ENCODE data around the gene NANOS3. TPM values are rescaled to one million over a fixed set of nuclear protein-coding genes. Genes with fewer than 3 reads are reported as not detected.

Gene NANOS3
- total RNA-seq, 3 donors from 2014 or later, result 1.5 TPM; not detected in 2

GRCh38 chr19:13833330-13834243 lies 43.3 kb upstream of the NANOS3 start:
- no peaks in the 10 kb centered on the region for H3K9me3 ChIP-seq
- H3K4me1 ChIP-seq (ENCODE audit: low read depth), result peaks cover 25% of the 10 kb centered on the region
- TF ChIP-seq, protein P1, sequence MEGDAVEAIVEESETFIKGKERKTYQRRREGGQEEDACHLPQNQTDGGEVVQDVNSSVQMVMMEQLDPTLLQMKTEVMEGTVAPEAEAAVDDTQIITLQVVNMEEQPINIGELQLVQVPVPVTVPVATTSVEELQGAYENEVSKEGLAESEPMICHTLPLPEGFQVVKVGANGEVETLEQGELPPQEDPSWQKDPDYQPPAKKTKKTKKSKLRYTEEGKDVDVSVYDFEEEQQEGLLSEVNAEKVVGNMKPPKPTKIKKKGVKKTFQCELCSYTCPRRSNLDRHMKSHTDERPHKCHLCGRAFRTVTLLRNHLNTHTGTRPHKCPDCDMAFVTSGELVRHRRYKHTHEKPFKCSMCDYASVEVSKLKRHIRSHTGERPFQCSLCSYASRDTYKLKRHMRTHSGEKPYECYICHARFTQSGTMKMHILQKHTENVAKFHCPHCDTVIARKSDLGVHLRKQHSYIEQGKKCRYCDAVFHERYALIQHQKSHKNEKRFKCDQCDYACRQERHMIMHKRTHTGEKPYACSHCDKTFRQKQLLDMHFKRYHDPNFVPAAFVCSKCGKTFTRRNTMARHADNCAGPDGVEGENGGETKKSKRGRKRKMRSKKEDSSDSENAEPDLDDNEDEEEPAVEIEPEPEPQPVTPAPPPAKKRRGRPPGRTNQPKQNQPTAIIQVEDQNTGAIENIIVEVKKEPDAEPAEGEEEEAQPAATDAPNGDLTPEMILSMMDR (IDR thresholded peaks at IDR 0.05), result peak; percentile 55
- H3K4me3 ChIP-seq, result no peak overlapping the region
- intact Hi-C loops (cut with DNase I, micrococcal nuclease), result no loop called here
- H3K36me3 ChIP-seq (ENCODE audit: low read depth), result no peaks in the 10 kb centered on the region
- ATAC-seq (peak; percentile 89), DNase-seq (peak; percentile 94 to 99 (median 95))

DNA sequence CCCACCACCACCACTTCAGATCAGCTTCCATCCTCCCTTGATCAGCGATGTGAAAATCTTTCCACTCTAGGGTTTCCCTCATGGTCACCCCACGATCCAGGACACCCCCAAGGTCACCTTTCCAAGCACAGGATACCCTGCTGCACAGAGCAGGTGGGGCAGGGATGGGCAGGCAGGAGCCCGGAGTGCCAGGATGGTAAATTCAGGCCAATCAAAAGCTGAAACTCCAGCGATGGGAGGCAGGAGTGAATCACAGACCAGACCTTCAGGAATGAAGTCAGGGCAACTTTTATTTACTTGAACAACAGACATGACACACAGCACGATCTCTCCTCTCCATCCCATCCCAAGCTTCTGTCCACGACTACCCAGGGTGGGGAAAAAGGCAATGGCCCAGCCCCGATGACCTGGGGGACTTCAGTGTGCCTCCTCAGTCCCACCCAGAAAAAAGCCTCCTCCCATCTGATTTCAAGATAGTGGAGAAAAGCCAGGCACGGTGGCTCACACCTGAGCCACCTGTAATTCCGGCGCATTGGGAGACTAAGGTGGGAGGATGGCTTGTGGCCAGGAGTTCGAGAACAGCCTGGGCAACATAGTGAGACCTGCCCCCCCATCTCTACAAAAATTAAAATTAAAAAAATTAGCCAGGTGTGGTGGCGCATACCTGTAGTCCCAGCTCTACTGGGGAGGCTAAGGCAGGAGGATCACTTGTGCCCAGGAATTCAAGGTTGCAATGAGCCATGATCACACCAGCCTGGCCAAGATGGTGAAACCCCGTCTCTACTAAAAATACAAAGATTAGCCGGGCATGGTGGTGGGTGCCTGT lies 42.5 kb upstream of the NANOS3 start:
- no peak overlapping the region for H3K4me3 ChIP-seq
- H3K9me3 ChIP-seq, result no peaks in the 10 kb centered on the region
- ATAC-seq (no peak), DNase-seq (peak in 2 of 3 donors; percentile 14 to 41)
- peaks cover 30% of the 10 kb centered on the region for H3K4me1 ChIP-seq (ENCODE audit: low read depth)
- intact Hi-C loops (cut with DNase I, micrococcal nuclease), result no loop called here
- TF ChIP-seq, protein P1 (IDR thresholded peaks at IDR 0.05), result no peak
- H3K36me3 ChIP-seq (ENCODE audit: low read depth), result no peaks in the 10 kb centered on the region

DNA sequence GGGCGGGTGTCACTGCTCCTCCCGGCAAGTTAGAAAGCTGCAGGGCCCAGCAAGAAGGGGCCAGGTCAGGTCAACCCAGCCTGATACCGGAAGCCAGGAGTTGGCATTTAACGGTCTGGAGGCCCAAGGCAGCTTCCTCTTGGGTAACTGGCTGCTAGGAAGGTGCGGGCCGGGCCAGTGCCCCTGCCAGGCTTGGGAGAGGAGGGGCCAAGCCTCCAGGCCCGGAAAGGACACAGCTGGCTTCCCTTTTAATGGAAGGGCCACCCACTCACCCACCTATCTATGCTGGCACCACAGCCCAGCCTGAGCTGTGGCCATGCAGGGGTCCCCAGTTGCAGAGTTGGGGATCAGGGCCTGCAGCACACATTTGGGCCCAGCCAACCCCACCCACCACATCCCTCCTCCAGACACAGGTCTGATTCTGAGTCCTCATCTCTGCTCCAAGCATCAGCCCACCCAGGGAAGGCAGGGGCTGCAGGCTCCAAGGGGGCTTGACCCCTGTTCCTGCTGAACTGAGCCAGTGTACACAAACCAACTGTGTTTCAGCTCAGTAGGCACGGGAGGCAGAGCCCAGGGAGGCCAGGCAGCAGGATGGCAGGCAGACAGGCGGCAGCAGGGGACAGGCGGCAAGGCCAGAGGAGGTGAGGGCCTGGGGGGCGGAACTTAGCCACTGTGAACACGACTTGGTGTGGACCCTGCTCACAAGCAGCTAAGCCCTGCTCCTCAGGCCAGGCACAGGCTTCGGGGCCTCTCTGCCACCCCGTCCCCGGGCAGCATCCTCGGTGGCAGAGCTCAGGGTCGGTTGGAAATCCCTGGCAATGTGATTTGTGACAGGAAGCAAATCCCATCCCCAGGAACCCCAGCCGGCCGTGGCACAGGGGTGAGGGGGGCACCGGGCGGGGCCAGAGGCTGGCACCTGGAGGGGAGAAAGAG lies 40.9 kb upstream of the NANOS3 start:
- TF ChIP-seq, protein P1 (IDR thresholded peaks at IDR 0.05), result no peak
- peaks cover 44% of the 10 kb centered on the region for H3K4me1 ChIP-seq (ENCODE audit: low read depth)
- peak; percentile 18 to 71 (median 44) for DNase-seq
- H3K9me3 ChIP-seq, result no peaks in the 10 kb centered on the region
- intact Hi-C loops (cut with DNase I, micrococcal nuclease), result no loop called here
- ATAC-seq, result no peak
- H3K36me3 ChIP-seq (ENCODE audit: low read depth), result no peaks in the 10 kb centered on the region
- H3K4me3 ChIP-seq, result no peak overlapping the region

DNA sequence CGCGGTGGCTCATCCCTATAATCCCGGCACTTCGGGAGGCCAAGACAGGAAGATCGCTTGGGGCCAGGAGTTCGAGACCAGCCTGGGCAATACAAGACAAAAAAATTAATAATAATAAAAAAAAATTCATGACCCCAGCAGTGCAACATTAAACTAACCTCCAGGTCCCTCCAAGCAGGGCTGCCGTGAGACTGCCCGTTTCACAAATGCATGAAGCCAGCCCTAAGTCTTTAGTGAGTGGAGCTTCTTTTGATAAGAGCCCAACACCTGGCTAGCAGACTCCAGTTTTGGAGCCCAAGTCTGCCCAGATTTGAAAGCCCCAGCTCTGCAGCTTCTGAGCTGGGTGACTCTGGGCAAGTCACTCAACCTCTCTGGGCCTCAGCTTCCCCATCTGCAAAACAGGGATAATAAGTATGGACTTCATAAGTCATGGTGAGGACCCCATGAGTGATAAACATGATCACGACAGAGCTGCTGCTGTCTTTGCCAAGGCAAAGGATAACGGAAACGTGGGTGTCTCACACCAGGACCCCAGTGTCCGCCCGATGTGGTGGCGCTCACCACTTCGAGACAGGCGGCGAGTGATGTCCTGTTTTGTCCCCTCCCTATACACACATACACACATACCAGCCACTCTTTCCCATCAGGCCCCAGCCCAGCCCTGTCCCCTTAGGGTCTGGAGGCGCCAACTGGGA lies 38.4 kb upstream of the NANOS3 start:
- peak overlapping the region; percentile 11 for H3K4me3 ChIP-seq
- DNase-seq (no peak), ATAC-seq (no peak)
- H3K36me3 ChIP-seq (ENCODE audit: low read depth), result no peaks in the 10 kb centered on the region
- H3K4me1 ChIP-seq (ENCODE audit: low read depth), result peaks cover 47% of the 10 kb centered on the region
- TF ChIP-seq, protein P1 (IDR thresholded peaks at IDR 0.05), result no peak
- intact Hi-C loops (cut with DNase I, micrococcal nuclease), result no loop called here
- H3K9me3 ChIP-seq, result no peaks in the 10 kb centered on the region

Data from mucosa of descending colon (tissue), 3 donors.